Parathyroid adenoma (tissue), 2 donors: ENCODE data around the gene TOM1L2.

Experiments
- H2AFZ ChIP-seq: fragments of 300-600 bp; sonication (generic); one replicate; pipeline ENCODE4 v1.7.0; 2017; ENCODE audit warnings: antibody characterized with exemption, mild to moderate bottlenecking
- H3K27ac ChIP-seq: fragments of 300-600 bp; sonication (generic); one replicate; pipeline ENCODE4 v1.7.0; 2017
- H3K27me3 ChIP-seq: fragments of 300-600 bp; sonication (generic); one replicate; pipeline ENCODE4 v1.7.0; 2017; ENCODE audit warnings: low read length; ENCODE audit not compliant: control insufficient read depth, insufficient read depth
- H3K36me3 ChIP-seq: fragments of 300-600 bp; sonication (generic); one replicate; pipeline ENCODE4 v1.7.0; 2017; ENCODE audit warnings: low read length; ENCODE audit not compliant: control insufficient read depth, insufficient read depth
- H3K4me1 ChIP-seq: fragments of 300-600 bp; sonication (generic); one replicate; pipeline ENCODE4 v1.7.0; 2017; ENCODE audit warnings: control low read depth
- H3K4me2 ChIP-seq: fragments of 300-600 bp; sonication (generic); one replicate; pipeline ENCODE4 v1.7.0; 2017; ENCODE audit warnings: low read length
- H3K4me3 ChIP-seq: fragments of 300-600 bp; sonication (generic); one replicate; pipeline ENCODE4 v1.7.0; 2017; ENCODE audit warnings: low read depth, low read length
- H3K79me2 ChIP-seq: fragments of 300-600 bp; sonication (generic); one replicate; pipeline ENCODE4 v1.7.0; 2017; ENCODE audit warnings: control low read depth
- H3K9ac ChIP-seq: fragments of 300-600 bp; sonication (generic); one replicate; pipeline ENCODE4 v1.7.0; 2017; ENCODE audit warnings: mild to moderate bottlenecking
- H3K9me3 ChIP-seq: fragments of 300-600 bp; sonication (generic); one replicate; pipeline ENCODE4 v1.7.0; 2017; ENCODE audit warnings: low read length; ENCODE audit not compliant: control insufficient read depth
- TF ChIP-seq, protein P1 (sequence below): fragments of 300-600 bp; sonication (generic); IDR thresholded peaks from one replicate; pipeline ENCODE4 v1.7.0; 2017; ENCODE audit warnings: antibody characterized with exemption, mild to moderate bottlenecking
- donor health status: primary hyperparathyroidism.

The TOM1L2 gene

DNA sequence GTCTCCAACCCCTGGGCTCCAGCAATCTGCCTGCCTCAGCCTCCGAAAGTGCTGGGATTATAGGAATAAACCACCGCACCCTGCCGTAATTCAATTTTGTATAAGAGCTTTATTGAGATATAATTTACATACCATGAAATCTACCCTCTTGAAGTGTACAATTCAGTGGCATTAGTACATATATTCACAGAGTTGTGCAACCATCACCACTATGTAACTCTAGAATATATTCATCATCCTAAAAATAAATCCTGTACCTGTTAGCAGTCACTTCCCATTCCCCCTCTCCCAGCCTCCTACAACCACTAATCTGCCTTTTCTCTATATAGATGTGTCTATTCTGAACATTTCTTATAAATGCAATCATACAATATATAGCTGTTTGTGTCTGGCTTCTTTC lies 26.1 kb downstream of the TOM1L2 start:
- no peak overlapping the region for H3K4me2 ChIP-seq

DNA sequence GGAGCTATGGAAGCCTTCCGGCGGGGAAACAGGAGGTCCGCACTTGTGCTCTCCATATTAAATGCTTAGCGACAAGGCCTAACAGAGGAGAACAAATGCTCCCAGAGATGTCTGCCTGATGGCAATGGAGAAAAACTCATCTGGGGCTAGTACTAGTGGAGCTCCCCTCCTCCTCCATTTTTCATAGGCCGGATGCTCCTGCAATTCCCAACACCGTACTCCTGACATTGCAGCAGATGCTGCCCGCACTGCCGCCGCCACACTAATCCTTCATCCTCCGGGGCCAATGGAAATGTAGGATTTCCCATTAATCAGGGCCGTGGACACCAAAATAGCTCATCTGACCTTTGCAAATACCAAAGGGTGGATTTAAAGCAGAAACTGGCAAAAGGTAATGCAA lies 27.5 kb downstream of the TOM1L2 start:
- H3K27me3 ChIP-seq: no peaks in the 10 kb centered on the region
- no peak overlapping the region for H3K4me3 ChIP-seq
- no peak overlapping the region for H3K27ac ChIP-seq
- no peak overlapping the region for H3K4me2 ChIP-seq
- TF ChIP-seq, protein P1, sequence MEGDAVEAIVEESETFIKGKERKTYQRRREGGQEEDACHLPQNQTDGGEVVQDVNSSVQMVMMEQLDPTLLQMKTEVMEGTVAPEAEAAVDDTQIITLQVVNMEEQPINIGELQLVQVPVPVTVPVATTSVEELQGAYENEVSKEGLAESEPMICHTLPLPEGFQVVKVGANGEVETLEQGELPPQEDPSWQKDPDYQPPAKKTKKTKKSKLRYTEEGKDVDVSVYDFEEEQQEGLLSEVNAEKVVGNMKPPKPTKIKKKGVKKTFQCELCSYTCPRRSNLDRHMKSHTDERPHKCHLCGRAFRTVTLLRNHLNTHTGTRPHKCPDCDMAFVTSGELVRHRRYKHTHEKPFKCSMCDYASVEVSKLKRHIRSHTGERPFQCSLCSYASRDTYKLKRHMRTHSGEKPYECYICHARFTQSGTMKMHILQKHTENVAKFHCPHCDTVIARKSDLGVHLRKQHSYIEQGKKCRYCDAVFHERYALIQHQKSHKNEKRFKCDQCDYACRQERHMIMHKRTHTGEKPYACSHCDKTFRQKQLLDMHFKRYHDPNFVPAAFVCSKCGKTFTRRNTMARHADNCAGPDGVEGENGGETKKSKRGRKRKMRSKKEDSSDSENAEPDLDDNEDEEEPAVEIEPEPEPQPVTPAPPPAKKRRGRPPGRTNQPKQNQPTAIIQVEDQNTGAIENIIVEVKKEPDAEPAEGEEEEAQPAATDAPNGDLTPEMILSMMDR: no peak
- no peaks in the 10 kb centered on the region for H3K36me3 ChIP-seq
- no peak overlapping the region for H2AFZ ChIP-seq
- no peak overlapping the region for H3K9ac ChIP-seq
- H3K79me2 ChIP-seq: peaks cover 71% of the 10 kb centered on the region
- H3K9me3 ChIP-seq: no peaks in the 10 kb centered on the region
- H3K4me1 ChIP-seq: peaks cover 27% of the 10 kb centered on the region

More for the DNA sequence above, 26.1 kb downstream of the TOM1L2 start:
- no peaks in the 10 kb centered on the region for H3K9me3 ChIP-seq
- no peak overlapping the region for H3K9ac ChIP-seq
- TF ChIP-seq, protein P1: no peak
- H3K4me3 ChIP-seq: no peak overlapping the region
- no peaks in the 10 kb centered on the region for H3K36me3 ChIP-seq
- no peaks in the 10 kb centered on the region for H3K27me3 ChIP-seq
- H3K79me2 ChIP-seq: peaks cover 76% of the 10 kb centered on the region
- peaks cover 18% of the 10 kb centered on the region for H3K4me1 ChIP-seq
- H2AFZ ChIP-seq: no peak overlapping the region
- no peak overlapping the region for H3K27ac ChIP-seq

DNA sequence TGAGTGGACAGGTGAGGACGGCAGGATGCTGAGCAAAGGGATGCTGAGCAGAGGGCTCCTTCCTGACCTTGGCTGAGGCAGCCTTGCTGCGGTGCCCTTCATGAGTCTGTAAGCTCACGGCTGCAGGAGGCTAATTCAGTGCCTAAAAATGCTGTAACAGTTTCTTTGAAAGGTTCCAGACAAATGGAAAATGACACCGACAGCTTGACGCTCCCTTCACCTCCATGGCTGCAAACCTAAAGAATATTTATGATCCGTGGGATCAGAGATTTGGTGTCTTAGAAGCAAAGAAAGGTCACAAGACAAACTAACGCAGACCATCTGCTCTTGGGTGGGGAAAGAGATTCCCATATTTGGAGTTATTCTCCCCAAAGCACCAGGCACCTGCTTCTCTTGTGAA lies 28.0 kb downstream of the TOM1L2 start:
- Histone ChIP-seq H3K27ac (no peak overlapping the region), H3K4me2 (no peak overlapping the region), H3K27me3 (no peaks in the 10 kb centered on the region), H3K4me3 (no peak overlapping the region), H3K9me3 (no peaks in the 10 kb centered on the region), H3K4me1 (peaks cover 27% of the 10 kb centered on the region), H2AFZ (no peak overlapping the region), H3K9ac (no peak overlapping the region), H3K79me2 (peaks cover 69% of the 10 kb centered on the region), H3K36me3 (no peaks in the 10 kb centered on the region)
- TF ChIP-seq, protein P1: no peak

DNA sequence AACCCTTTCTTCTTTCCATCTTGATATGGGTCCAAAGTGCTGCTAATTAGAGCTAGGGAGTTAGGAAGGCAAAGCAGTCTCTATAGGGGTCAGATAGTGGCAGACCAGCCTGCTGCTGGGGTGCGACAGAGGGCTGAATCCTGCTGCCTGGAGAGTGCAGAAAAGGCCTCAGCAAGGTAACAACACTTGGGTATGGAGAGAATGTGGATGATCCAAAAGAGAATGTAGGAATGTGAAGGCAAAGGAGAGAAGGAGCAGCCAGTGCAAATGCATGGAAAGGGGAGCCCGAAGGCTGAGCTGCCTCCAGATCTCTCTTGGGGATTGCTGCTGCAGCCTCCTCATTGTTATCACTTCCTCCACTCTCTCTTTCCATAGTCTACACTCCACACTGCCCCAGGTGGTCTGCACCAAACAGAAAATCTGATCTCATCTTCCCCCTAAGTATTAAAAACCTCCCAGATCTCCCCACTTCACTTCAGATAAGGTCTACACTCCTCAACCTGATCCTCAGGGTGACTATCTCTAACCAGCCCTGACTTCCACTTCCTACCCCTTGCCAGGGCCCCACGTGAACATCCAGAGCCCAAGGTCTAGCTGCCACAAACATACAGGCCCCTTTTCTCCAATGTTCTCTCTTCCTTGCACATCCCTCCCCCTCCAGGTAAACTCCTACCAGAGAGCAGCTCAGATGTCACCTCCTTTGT lies 28.8 kb downstream of the TOM1L2 start:
- TF ChIP-seq, protein P1: no peak
- H3K79me2 ChIP-seq: peaks cover 66% of the 10 kb centered on the region
- H3K27me3 ChIP-seq: no peaks in the 10 kb centered on the region
- no peak overlapping the region for H3K4me2 ChIP-seq
- no peak overlapping the region for H3K4me3 ChIP-seq
- H3K4me1 ChIP-seq: peaks cover 27% of the 10 kb centered on the region
- H2AFZ ChIP-seq: no peak overlapping the region
- H3K9ac ChIP-seq: no peak overlapping the region
- no peak overlapping the region for H3K27ac ChIP-seq
- no peaks in the 10 kb centered on the region for H3K36me3 ChIP-seq
- no peaks in the 10 kb centered on the region for H3K9me3 ChIP-seq

DNA sequence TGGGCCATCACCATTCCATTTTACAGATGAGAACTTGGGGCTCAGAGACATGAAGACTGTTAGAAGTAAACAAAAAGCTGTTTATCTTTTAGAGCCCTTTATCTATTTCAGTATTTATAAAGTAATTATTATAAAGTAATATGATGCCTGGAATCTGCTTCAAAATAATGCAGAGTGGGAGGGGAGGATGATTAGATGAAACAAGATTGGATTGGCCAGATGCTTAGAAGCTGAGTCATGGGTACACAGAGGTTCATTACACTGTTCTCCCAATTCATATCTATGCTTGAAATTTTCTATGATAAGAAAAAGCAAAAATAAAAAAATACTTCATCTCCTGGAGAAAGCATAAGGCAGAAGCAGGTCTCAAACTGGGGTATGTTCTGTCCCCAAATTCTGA lies 29.4 kb downstream of the TOM1L2 start:
- Histone ChIP-seq H3K36me3 (no peaks in the 10 kb centered on the region), H3K9me3 (no peaks in the 10 kb centered on the region), H3K27me3 (no peaks in the 10 kb centered on the region), H2AFZ (no peak overlapping the region), H3K4me1 (peaks cover 32% of the 10 kb centered on the region), H3K27ac (no peak overlapping the region), H3K79me2 (peaks cover 66% of the 10 kb centered on the region), H3K4me2 (no peak overlapping the region), H3K4me3 (no peak overlapping the region), H3K9ac (no peak overlapping the region)
- TF ChIP-seq, protein P1: no peak
